ENCODE data around the gene TMEM213. TPM values are rescaled to one million over a fixed set of nuclear protein-coding genes. Genes with fewer than 3 reads are reported as not detected.

The TMEM213 gene
- total RNA-seq, 1 experiment from 2014 or later: not detected

DNA sequence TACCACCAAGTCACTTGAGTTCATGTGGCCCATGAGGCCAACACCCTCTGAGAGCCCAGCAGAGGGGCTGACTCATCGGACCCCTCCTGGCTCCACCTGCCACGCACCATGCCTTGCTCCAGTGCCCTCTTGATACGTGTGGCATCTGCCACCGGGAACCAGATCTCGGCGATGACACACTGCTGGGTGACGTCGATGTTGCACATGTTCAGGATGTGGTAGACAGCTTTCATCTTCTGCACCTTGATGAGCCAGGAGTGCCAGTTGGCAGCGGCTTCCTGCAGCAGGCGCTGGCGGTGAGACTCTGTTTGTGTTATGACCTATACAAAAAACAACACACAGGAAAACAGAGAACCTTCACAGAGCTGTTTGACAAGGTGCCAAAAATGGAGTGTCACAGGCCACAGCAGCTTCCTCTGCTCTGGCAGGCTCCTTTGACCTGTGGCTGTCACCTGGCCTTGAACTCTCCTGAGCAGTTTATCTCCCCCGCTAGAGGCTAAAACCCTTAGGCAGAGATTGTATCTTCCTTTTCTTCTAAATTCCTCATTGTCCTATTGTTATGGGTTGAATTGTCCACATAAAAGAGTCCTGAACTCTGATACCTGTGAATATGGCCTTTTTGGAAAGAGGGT is 45.2 kb upstream of the TMEM213 start (continued):
- TF ChIP-seq, protein P1, sequence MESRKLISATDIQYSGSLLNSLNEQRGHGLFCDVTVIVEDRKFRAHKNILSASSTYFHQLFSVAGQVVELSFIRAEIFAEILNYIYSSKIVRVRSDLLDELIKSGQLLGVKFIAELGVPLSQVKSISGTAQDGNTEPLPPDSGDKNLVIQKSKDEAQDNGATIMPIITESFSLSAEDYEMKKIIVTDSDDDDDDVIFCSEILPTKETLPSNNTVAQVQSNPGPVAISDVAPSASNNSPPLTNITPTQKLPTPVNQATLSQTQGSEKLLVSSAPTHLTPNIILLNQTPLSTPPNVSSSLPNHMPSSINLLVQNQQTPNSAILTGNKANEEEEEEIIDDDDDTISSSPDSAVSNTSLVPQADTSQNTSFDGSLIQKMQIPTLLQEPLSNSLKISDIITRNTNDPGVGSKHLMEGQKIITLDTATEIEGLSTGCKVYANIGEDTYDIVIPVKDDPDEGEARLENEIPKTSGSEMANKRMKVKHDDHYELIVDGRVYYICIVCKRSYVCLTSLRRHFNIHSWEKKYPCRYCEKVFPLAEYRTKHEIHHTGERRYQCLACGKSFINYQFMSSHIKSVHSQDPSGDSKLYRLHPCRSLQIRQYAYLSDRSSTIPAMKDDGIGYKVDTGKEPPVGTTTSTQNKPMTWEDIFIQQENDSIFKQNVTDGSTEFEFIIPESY (IDR thresholded peaks at IDR 0.05; ENCODE audit: extremely low read depth, insufficient replicate concordance, low read length): peak; percentile 57
- TF ChIP-seq, protein P2, sequence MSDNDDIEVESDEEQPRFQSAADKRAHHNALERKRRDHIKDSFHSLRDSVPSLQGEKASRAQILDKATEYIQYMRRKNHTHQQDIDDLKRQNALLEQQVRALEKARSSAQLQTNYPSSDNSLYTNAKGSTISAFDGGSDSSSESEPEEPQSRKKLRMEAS (IDR thresholded peaks at IDR 0.05): peak; percentile 99

DNA sequence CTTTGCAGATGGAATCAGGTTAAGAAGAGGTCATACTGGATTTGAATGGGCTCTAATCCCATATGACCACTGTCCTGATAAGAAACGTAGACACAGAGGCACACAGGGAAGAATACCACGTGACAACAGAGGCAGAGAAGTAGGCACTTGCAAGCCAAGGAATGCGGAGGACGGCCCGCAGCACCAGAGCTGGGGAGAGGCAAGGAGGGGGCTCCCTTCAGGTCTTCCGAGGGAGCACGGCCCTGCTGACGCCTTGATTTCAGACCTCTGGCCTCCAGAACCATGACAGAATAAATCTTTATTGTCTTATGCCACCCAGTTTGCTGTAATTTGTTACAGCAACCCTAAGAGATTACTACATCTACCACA is 44.7 kb upstream of the TMEM213 start:
- no TSS peak for BruUV-seq (replicated peaks)
- RAD21 ChIA-PET (ENCODE audit: low non-redundant PET in 1 of 2, low total read pairs in 2 of 2, uncharacterized antibody in 2 of 2, unreplicated experiment in 2 of 2): no interaction called here

More for the DNA sequence above, 44.7 kb upstream of the TMEM213 start:
- Histone ChIP-seq H3K4me1 (ENCODE audit: control insufficient read depth in 1 of 2, insufficient read depth in 2 of 2, low read length in 2 of 2) (peaks cover 6 to 24% of the 10 kb centered on the region in 2 experiments; a peak in 3 of 4 replicates), H3K4me3 (replicated peaks in 1 of 2; ENCODE audit: low read depth in 1 of 2, low read length in 2 of 2) (no peak overlapping the region), H3K27me3 (ENCODE audit: insufficient read depth, low read length) (no peaks in the 10 kb centered on the region), H3K4me2 (ENCODE audit: low read length) (peak overlapping the region; percentile 51), H3K9me2 (ENCODE audit: insufficient read depth) (no peaks in the 10 kb centered on the region), H3K79me2 (ENCODE audit: insufficient read depth, low read length) (no peaks in the 10 kb centered on the region), H3K27ac (ENCODE audit: low read depth, low read length) (no peak overlapping the region), H4K20me1 (ENCODE audit: insufficient read depth) (no peaks in the 10 kb centered on the region), H3K9ac (ENCODE audit: low read length) (peak overlapping the region; percentile 11; the same call in 1 of the 2 replicates), H3K36me3 (ENCODE audit: control insufficient read depth in 1 of 2, insufficient read depth in 2 of 2, low read length in 2 of 2) (no peaks in the 10 kb centered on the region), H2AFZ (ENCODE audit: low read depth, low read length, poor library complexity, severe bottlenecking) (peak overlapping the region; percentile 83), H3K9me3 (ENCODE audit: control insufficient read depth in 1 of 2, insufficient read depth in 1 of 2, low read depth in 1 of 2, low read length in 2 of 2) (no peaks in the 10 kb centered on the region)
- ChIA-PET CTCF (interaction anchor here (1.2 kb wide), 1 partner anchor 15 kb away, joined by 6 read pairs; no protein-coding TSS in a partner anchor), POLR2A (interaction anchor here (1.3 kb wide), 1 partner anchor 14 kb away, joined by 3 read pairs; no protein-coding TSS in a partner anchor)
- TF ChIP-seq EGR1 (IDR thresholded peaks at IDR 0.05; ENCODE audit: low read depth) (no peak), SP1 (IDR thresholded peaks at IDR 0.05; ENCODE audit: low read depth) (no peak), YY1 (IDR thresholded peaks at IDR 0.05; ENCODE audit: extremely low read depth, insufficient replicate concordance, low read depth, low read length) (no peak), ZFX (IDR thresholded peaks at IDR 0.05) (no peak), CBX3 (IDR thresholded peaks at IDR 0.05; ENCODE audit: low read depth) (no peak), ZNF274 (IDR thresholded peaks at IDR 0.05; ENCODE audit: low read depth, low read length) (no peak), TCF7L2 (IDR thresholded peaks at IDR 0.05; ENCODE audit: borderline replicate concordance, extremely low read depth, insufficient read depth, insufficient read length) (no peak), CEBPB (IDR thresholded peaks at IDR 0.05; ENCODE audit: low read depth) (no peak), RAD21 (IDR thresholded peaks at IDR 0.05; ENCODE audit: low read depth) (no peak), SRF (IDR thresholded peaks at IDR 0.05; ENCODE audit: low read depth) (no peak), POLR2A (IDR thresholded peaks at IDR 0.05; ENCODE audit: borderline replicate concordance, extremely low read depth, insufficient read depth, insufficient read length) (no peak), JUND (IDR thresholded peaks at IDR 0.05) (no peak), FOSL1 (IDR thresholded peaks at IDR 0.05; ENCODE audit: low read depth) (no peak)
- TF ChIP-seq, protein P3, sequence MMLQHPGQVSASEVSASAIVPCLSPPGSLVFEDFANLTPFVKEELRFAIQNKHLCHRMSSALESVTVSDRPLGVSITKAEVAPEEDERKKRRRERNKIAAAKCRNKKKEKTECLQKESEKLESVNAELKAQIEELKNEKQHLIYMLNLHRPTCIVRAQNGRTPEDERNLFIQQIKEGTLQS (IDR thresholded peaks at IDR 0.05): no peak
- TF ChIP-seq, protein P4, sequence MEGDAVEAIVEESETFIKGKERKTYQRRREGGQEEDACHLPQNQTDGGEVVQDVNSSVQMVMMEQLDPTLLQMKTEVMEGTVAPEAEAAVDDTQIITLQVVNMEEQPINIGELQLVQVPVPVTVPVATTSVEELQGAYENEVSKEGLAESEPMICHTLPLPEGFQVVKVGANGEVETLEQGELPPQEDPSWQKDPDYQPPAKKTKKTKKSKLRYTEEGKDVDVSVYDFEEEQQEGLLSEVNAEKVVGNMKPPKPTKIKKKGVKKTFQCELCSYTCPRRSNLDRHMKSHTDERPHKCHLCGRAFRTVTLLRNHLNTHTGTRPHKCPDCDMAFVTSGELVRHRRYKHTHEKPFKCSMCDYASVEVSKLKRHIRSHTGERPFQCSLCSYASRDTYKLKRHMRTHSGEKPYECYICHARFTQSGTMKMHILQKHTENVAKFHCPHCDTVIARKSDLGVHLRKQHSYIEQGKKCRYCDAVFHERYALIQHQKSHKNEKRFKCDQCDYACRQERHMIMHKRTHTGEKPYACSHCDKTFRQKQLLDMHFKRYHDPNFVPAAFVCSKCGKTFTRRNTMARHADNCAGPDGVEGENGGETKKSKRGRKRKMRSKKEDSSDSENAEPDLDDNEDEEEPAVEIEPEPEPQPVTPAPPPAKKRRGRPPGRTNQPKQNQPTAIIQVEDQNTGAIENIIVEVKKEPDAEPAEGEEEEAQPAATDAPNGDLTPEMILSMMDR (IDR thresholded peaks at IDR 0.05 in 2 of 3, conservative IDR thresholded peaks at IDR 0.05 in 1 of 3; ENCODE audit: borderline replicate concordance in 1 of 3, insufficient read depth in 1 of 3, low read depth in 2 of 3, low read length in 2 of 3): no peak
- TF ChIP-seq, protein P1 (IDR thresholded peaks at IDR 0.05; ENCODE audit: extremely low read depth, insufficient replicate concordance, low read length): no peak
- TF ChIP-seq, protein P2 (IDR thresholded peaks at IDR 0.05): no peak
- intact Hi-C loops (cut with micrococcal nuclease): no loop called here
- DNase-seq (ENCODE audit: low read depth, low spot score) (no peak), ATAC-seq (no peak)
